Large intestine (tissue), 3 donors: ENCODE data around the gene BIN1. TPM values are rescaled to one million over a fixed set of nuclear protein-coding genes. Genes with fewer than 3 reads are reported as not detected.

Experiments used
- DNase-seq, 2 donors: peaks; one replicate each; pipeline versions ENCODE4 v3.0.0 to v3.0.0-alpha.2; 2013
- H3K27ac ChIP-seq: one replicate; pipeline ENCODE4 v1.5.1; 2013; ENCODE audit warnings: low read length
- H3K27me3 ChIP-seq: 2 replicates; pipeline ENCODE4 v1.6.1; 2013; ENCODE audit warnings: low read length; ENCODE audit not compliant: control insufficient read depth, insufficient read depth
- H3K36me3 ChIP-seq: 2 replicates; pipeline ENCODE4 v1.6.1; 2013; ENCODE audit warnings: low read length; ENCODE audit not compliant: control insufficient read depth, insufficient read depth
- H3K4me1 ChIP-seq: one replicate; pipeline ENCODE4 v1.6.1; 2013; ENCODE audit warnings: low read length; ENCODE audit not compliant: control insufficient read depth, insufficient read depth
- H3K4me3 ChIP-seq: one replicate; pipeline ENCODE4 v1.5.1; 2013; ENCODE audit warnings: low read length
- H3K9me3 ChIP-seq: one replicate; pipeline ENCODE4 v1.6.1; 2013; ENCODE audit warnings: mild to moderate bottlenecking, low read depth, low read length, moderate library complexity; ENCODE audit not compliant: control insufficient read depth
- WGBS: methylation state at CpG from one replicate; pipeline ENCODE4 v1.1.5; 2013; ENCODE audit warnings: low lambda C conversion rate; ENCODE audit not compliant: insufficient coverage; 5-methylcytosine and 5-hydroxymethylcytosine counted together
- polyA plus RNA-seq: library from polyadenylated mRNA; unstranded; fragments of 120-200 nt; gene quantifications from one replicate; pipeline ENCODE4 v1.2.1, GENCODE V29; 2013

BIN1 gene
- polyA plus RNA-seq, 1 donor = 50.0 TPM

- no CpG with 5 or more reads among the region's 12 CpGs for WGBS
- H3K4me3 ChIP-seq = no peak overlapping the region
- no peaks in the 10 kb centered on the region for H3K27me3 ChIP-seq
- no peaks in the 10 kb centered on the region for H3K9me3 ChIP-seq
- no peaks in the 10 kb centered on the region for H3K36me3 ChIP-seq
- peaks cover 71% of the 10 kb centered on the region for H3K4me1 ChIP-seq
- peak in 1 of 2 donors; percentile 73 for DNase-seq
- H3K27ac ChIP-seq = peak overlapping the region; percentile 78
Observed at GRCh38 chr2:127084611-127085316, 22.2 kb downstream of the BIN1 start.

- WGBS = no CpG with 5 or more reads among the region's 21 CpGs
- Histone ChIP-seq H3K36me3 (no peaks in the 10 kb centered on the region), H3K9me3 (no peaks in the 10 kb centered on the region), H3K4me1 (peaks cover 72% of the 10 kb centered on the region), H3K27ac (peak overlapping the region; percentile 78), H3K27me3 (no peaks in the 10 kb centered on the region), H3K4me3 (no peak overlapping the region)
- DNase-seq = peak in 1 of 2 donors; percentile 44
Observed at GRCh38 chr2:127083819-127084503, 23.0 kb downstream of the BIN1 start.

- Histone ChIP-seq H3K9me3 (no peaks in the 10 kb centered on the region), H3K4me1 (peaks cover 72% of the 10 kb centered on the region), H3K27me3 (no peaks in the 10 kb centered on the region), H3K27ac (no peak overlapping the region), H3K4me3 (no peak overlapping the region), H3K36me3 (no peaks in the 10 kb centered on the region)
- WGBS = 100% methylated on average over 1 of the region's 8 CpGs
- DNase-seq = no peak
Observed at GRCh38 chr2:127082974-127083373, 24.0 kb downstream of the BIN1 start.

- Histone ChIP-seq H3K36me3 (no peaks in the 10 kb centered on the region), H3K9me3 (no peaks in the 10 kb centered on the region), H3K27ac (peak overlapping the region; percentile 1), H3K4me3 (no peak overlapping the region), H3K27me3 (no peaks in the 10 kb centered on the region), H3K4me1 (peaks cover 66% of the 10 kb centered on the region)
- DNase-seq = peak; percentile 69 to 76
- WGBS = no CpG with 5 or more reads among the region's 28 CpGs
Observed at GRCh38 chr2:127081826-127082633, 24.9 kb downstream of the BIN1 start.

- no CpG with 5 or more reads among the region's 24 CpGs for WGBS
- Histone ChIP-seq H3K4me3 (no peak overlapping the region), H3K36me3 (peaks cover 2% of the 10 kb centered on the region), H3K4me1 (peaks cover 64% of the 10 kb centered on the region), H3K27me3 (no peaks in the 10 kb centered on the region), H3K9me3 (no peaks in the 10 kb centered on the region), H3K27ac (peak overlapping the region; percentile 32)
- no peak for DNase-seq
Observed at GRCh38 chr2:127080938-127081755, 25.8 kb downstream of the BIN1 start.

- peak; percentile 87 to 93 for DNase-seq
- H3K4me1 ChIP-seq = peaks cover 56% of the 10 kb centered on the region
Observed at GRCh38 chr2:127080226-127080937, 26.6 kb downstream of the BIN1 start.

GRCh38 chr2:127079358-127079920, 27.5 kb downstream of the BIN1 start:
- peaks cover 8% of the 10 kb centered on the region for H3K36me3 ChIP-seq
- no peak overlapping the region for H3K4me3 ChIP-seq
- no peaks in the 10 kb centered on the region for H3K27me3 ChIP-seq
- H3K9me3 ChIP-seq = no peaks in the 10 kb centered on the region
- H3K27ac ChIP-seq = no peak overlapping the region
- H3K4me1 ChIP-seq = peaks cover 48% of the 10 kb centered on the region
- WGBS = no CpG with 5 or more reads among the region's 6 CpGs
- DNase-seq = no peak

More at GRCh38 chr2:127080226-127080937, 26.6 kb downstream of the BIN1 start:
- Histone ChIP-seq H3K4me3 (no peak overlapping the region), H3K9me3 (no peaks in the 10 kb centered on the region), H3K27me3 (no peaks in the 10 kb centered on the region), H3K27ac (peak overlapping the region; percentile 32), H3K36me3 (peaks cover 5% of the 10 kb centered on the region)
- no CpG with 5 or more reads among the region's 14 CpGs for WGBS

- no peaks in the 10 kb centered on the region for H3K27me3 ChIP-seq
- no peaks in the 10 kb centered on the region for H3K9me3 ChIP-seq
- H3K27ac ChIP-seq = no peak overlapping the region
- peaks cover 8% of the 10 kb centered on the region for H3K36me3 ChIP-seq
- no CpG with 5 or more reads among the region's 5 CpGs for WGBS
- DNase-seq = no peak
- H3K4me1 ChIP-seq = peaks cover 48% of the 10 kb centered on the region
- H3K4me3 ChIP-seq = no peak overlapping the region
Observed at GRCh38 chr2:127078666-127079270, 28.2 kb downstream of the BIN1 start.

GRCh38 chr2:127078028-127078427, 28.9 kb downstream of the BIN1 start:
- H3K4me1 ChIP-seq = peaks cover 42% of the 10 kb centered on the region
- H3K36me3 ChIP-seq = peaks cover 11% of the 10 kb centered on the region
- H3K27ac ChIP-seq = no peak overlapping the region
- no peak for DNase-seq
- H3K27me3 ChIP-seq = no peaks in the 10 kb centered on the region
- no peak overlapping the region for H3K4me3 ChIP-seq
- no peaks in the 10 kb centered on the region for H3K9me3 ChIP-seq
- no CpG with 5 or more reads among the region's 5 CpGs for WGBS
